Choroid plexus epithelial cell (primary cell): ENCODE measurements around the gene XPO1.
"Not testable (repeated sequence)": the region's sequence is repeated elsewhere in the genome, so short reads cannot be mapped to it uniquely, and the experiment has no call there.

Experiments used
- DNase-seq: peaks from one replicate; pipeline ENCODE4 v3.0.0-alpha.2; 2010; ENCODE audit warnings: low read depth
- H3K4me3 ChIP-seq: 2 replicates; pipeline ENCODE4 v1.5.1; 2011; ENCODE audit warnings: low read depth, mild to moderate bottlenecking, control low read depth, low read length, moderate library complexity
- TF ChIP-seq, protein P1 (sequence below): conservative IDR thresholded peaks from 2 replicates; pipeline ENCODE4 v1.5.1; 2011; ENCODE audit warnings: low read depth, mild to moderate bottlenecking, control low read depth, inconsistent platforms, low read length, moderate library complexity

Gene XPO1

DNA sequence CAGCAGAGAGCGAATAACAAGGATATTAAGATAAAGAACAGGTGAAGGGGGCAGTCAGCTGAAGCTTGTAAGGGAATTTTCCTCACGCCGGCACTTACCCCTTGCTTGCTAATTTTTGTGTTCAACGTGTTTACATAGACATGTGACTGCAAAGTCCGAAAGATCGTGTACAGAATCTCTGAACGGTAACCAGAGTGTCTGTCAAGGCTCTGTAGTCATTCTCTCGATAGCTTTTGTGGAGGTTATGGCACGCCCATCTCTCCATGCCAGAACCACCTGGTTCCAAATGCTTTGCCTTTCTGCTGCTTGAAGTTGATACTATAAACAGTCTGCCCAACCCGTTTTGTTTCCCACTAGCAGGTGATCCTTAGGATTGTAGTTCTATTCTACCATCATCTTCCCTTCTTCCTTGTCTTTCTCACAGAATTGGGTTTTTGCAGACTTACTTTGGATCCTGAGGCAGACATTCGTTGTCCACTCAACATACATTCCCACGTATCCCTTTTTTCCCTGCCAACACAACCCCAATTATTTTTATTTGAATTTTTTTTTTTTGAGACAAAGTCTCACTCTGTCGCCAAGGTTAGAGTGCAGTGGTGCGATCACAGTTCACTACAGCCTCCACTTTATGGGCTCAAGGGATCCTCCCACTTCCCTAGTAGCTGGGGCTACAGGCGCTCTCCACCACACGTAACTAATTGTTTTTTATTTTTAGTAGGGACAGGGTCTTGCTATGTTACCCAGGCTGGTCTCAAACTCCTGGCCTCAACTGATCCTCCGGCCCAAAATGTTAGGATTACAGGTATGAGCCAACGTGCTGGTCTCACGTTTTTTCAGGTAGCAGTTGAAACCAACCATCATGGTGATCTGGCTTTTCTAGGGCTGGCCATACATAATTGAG, 66.0 kb downstream of the XPO1 start:
- H3K4me3 ChIP-seq: peak overlapping the region; percentile 95
- peak; percentile 45 for DNase-seq
- TF ChIP-seq, protein P1, sequence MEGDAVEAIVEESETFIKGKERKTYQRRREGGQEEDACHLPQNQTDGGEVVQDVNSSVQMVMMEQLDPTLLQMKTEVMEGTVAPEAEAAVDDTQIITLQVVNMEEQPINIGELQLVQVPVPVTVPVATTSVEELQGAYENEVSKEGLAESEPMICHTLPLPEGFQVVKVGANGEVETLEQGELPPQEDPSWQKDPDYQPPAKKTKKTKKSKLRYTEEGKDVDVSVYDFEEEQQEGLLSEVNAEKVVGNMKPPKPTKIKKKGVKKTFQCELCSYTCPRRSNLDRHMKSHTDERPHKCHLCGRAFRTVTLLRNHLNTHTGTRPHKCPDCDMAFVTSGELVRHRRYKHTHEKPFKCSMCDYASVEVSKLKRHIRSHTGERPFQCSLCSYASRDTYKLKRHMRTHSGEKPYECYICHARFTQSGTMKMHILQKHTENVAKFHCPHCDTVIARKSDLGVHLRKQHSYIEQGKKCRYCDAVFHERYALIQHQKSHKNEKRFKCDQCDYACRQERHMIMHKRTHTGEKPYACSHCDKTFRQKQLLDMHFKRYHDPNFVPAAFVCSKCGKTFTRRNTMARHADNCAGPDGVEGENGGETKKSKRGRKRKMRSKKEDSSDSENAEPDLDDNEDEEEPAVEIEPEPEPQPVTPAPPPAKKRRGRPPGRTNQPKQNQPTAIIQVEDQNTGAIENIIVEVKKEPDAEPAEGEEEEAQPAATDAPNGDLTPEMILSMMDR: no peak

DNA sequence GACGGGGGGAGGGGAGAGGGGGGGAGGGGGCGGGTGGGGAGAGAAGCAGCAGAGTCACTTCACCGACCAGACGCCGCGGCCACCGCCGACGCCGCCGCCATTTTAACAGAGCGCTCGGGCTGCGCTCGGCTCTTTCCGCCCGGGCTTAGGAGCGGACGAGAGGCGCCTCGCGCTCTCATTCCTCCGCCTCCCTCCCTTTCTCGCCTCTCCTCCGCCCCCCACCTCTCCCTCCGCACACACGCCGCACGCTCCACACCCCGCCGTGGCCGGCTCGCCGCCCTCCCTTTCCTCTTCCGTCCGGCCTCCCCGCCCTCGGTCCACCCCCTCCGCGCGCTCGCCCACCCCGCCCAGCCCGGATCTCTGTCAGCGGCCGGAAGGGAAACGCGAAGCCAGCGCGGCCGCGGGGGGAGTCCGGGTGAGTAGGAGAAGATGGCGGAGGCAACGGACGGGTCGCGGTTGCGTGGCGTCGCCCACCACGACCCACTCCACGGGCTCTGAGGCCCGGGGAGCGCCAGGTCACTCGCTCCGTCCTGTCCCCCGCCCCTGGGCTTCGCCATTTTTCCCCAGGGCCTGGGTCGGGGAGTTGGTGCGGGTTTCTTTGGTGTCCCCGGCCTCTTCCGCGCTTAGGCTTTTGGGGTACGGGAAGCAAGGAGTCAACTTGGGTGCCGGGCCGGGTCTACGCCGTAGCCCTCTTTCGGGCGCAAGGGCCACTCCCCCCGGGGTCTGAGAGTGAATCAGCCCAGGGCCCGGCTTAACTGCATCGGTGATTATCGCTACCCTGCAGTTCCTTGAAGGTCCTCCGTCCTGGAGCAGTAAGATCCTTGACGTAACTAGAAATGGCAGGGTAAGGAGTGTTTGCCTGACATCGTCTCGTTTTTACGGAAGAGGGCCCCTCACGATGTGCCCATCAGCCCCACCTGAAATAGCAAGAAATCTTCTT, 66.9 kb downstream of the XPO1 start, which contains the start of gene USP34:
USP34 (minus strand) TSS at position 123 of the 940 bp plus-strand sequence. CDS start 395 bp downstream, outside the sequence.
- DNase-seq: peak; percentile 98
- peak within 1 kb of the TSS; percentile 95 for H3K4me3 ChIP-seq
- TF ChIP-seq, protein P1: no peak

DNA sequence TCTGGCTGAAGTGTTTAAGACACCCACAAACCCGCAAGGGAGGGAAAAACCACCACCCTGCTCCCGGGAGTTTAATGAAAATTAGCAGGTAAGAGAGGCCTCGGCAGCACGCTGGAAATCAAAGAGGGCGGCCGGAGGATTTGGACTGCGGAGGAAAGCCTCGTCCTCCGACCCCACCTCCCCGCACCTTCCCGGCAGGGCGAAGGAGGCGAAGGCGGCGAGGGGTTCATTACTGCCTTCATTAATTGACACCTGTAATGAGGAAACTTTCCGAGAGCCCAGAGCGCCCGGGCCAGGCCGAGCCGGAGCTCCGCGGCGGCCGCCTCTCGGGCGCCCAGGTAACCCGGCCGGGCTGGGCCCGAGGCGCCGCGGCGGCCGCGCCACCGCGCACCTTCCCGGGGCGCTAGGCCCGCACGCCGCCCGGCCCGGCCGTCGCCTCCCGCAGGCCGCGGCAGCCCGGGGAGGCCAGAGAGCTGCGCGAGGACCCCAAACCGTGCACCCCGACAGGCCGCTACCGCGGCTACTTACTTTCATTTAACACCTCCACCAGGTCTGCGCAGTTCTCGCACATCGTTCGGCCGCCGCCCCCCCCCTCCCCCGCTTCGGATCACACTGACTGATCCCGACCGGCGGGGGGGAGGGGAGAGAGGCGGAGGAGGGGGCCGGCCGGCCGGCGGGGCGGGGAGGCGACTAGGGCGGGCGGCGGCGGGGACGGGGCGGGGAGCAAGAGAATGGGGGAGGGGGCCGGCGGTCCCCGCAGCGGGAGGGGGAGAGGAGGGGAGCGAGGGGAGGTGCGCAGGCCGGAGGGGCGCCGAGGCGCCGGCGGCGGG, 67.8 kb downstream of the XPO1 start:
- DNase-seq: no peak
- peak overlapping the region; percentile 95 for H3K4me3 ChIP-seq
- TF ChIP-seq, protein P1: no peak

DNA sequence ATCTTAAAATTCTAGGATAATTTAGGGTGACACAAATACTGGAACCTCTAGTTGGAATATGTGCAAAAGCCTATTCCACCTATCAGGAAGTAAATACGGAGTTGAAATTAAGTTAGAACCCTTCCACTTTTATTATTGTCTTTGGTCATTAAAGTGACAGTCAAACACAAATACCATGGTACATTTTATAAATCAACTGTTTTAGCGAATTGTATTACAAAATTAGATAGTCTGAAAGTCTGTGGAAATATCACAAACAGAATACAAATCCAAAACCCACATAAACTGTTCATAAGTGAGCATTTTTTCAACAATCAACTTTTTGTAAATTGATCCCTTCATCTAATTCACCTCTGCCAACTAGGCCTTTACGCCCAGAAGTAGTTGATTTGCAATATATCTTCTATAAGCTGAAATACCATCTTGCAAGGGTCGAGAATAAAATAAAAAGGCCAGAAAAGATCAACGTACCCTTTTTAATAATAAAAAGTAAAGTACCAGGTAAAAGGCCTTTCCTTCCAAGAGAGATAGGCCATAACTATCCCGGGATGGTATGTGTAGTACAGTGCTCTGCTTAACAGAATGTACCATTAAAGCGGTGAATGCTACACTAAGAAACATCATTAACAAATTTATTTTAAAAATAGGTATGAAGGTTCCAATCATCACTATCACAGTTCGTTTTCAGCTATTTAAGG, 68.6 kb downstream of the XPO1 start:
- peak; percentile 40 for DNase-seq
- TF ChIP-seq, protein P1: no peak
- peak overlapping the region; percentile 95 for H3K4me3 ChIP-seq

DNA sequence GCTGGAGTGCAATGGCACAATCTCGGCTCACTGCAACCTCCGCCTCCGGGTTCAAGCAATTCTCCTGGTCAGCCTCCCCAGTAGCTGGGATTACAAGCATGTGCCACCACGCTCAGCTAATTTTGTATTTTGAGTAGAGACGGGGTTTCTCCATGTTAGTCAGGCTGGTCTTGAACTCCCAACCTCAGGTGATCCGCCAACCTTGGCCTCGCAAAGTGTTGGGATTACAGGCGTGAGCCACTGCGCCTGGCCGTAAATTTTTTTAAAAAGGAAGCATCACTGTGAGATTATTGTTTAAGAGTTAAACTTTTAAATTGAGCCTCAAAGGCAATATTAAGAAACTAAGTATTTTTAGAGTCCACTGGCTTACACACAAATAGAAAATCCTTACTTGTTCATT, 69.9 kb downstream of the XPO1 start:
- DNase-seq, H3K4me3 ChIP-seq: not testable (repeated sequence)

DNA sequence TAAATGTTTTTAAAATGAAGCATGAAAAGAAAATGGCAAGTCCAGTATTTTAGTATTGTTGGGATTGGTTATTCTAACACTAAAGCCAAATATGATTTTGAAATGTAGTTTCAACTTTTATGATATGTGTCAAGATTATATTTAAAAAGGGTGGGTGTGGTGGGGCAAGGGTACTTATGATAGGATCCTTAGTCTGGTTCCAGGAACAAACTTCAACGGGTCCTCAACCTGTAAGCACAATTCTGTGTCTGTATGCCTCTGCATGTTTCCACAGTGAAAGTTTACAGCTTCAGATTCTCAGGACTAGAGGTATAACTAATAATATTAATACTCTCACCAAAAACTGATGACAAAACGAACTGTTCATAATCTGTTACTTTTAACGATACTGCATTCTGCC, 73.1 kb downstream of the XPO1 start:
- TF ChIP-seq, protein P1: no peak
- DNase-seq: no peak
- no peak overlapping the region for H3K4me3 ChIP-seq
